Skeletal muscle cell (primary cell): Measurements from ENCODE around the gene GNB1L.
A peak's percentile ranks its signal among the peaks of the same experiment; 100 is the strongest.

ENCODE experiments used
- DNase-seq: peaks from one replicate; pipeline ENCODE4 v3.0.0-alpha.2; 2010; ENCODE audit warnings: low read depth
- H3K4me3 ChIP-seq: 2 replicates; pipeline ENCODE4 v1.5.1; 2011; ENCODE audit warnings: low read depth, mild to moderate bottlenecking, control low read depth, low read length, moderate library complexity

Gene GNB1L

GRCh38 chr22:19760951-19761724 is 93.5 kb downstream of the GNB1L start:
- DNase-seq: no peak
- peak overlapping the region; percentile 46 for H3K4me3 ChIP-seq

DNA sequence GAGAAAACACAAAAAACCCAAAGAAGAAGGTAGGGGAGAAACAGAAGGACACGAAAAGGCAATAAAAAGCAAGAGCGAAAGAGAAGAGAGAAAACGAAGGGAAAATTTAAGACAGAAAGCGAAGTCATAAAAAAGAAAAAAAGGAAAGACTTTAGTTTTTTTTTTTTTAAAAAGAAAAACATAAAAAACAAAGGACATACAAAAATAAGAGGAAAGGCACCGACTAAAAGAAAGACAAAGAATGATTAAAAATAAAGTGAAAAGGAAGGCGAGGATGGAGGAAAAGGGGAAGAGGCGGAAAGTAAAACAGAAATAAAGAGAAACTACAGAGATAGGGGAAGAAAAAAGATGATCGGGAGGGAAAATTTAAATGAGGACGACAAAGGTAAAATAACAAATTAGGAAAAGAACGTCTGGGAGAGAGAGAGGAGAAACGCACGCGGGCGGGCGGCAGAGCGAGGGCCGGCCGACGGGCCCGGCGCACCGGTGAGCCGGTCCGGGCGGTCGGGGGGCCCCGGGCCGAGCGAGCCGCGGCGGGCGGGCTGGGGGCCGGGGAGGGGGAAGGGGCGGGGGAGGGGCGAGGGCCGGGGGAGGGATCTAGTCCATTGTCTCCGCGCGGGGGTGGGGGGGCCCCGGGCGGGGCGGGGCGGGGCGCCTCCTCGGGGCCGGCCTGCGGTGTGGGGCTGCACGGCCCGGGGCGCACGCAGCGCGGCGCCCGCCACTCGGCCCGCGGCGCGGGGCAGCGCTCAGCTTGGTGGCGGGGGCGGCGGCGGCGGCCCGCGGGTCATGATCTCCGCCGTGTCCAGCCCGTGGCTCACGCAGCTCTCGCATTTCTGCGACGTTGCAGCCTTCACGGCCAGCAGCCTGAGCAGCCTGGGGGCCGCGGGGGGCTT is 94.4 kb downstream of the GNB1L start, which contains the start of gene TBX1:
TBX1 (plus strand) TSS at position 721 of the 893 bp plus-strand sequence; CDS start at position 787, 66 bp downstream.
- H3K4me3 ChIP-seq: peak within 1 kb of the TSS; percentile 46

DNA sequence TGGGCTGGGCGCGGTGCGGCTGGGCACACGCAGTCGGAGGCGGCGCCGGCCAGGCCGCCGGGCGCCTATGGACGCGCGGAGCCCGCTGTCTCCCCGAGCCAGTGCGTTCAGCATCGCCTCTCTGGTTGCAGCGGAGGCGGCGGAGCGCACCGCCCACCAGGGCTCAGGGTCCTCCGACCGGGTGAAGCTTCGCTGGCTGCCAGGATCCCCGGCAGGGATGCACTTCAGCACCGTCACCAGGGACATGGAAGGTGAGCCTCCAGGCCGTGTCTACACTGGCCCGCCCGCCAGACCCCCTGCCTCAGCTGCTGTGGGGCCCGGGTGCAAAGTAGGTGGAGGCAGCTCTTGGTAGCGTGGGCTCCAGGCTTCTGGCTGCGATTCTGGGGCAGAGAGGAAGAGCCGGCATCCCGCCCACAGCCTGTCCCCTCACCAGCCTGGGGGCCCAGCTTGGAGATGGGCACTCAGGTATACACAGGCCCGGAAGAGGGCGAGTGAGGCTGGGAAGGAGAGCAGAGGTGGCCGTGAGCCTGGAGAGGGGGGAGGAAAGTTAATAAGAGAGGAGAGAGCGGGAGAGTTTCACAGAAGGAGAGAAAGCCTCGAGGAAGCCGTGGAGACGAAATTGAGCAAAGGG is 95.1 kb downstream of the GNB1L start:
- peak overlapping the region; percentile 22 for H3K4me3 ChIP-seq
- DNase-seq: no peak

More for the DNA sequence above, 94.4 kb downstream of the GNB1L start, which contains the start of gene TBX1:
- no peak for DNase-seq

- no peak for DNase-seq
- no peak overlapping the region for H3K4me3 ChIP-seq
Measured at GRCh38 chr22:19758896-19759426, 95.7 kb downstream of the GNB1L start.

GRCh38 chr22:19757985-19758895 is 96.4 kb downstream of the GNB1L start:
- DNase-seq: no peak
- no peak overlapping the region for H3K4me3 ChIP-seq

GRCh38 chr22:19757140-19757984 is 97.3 kb downstream of the GNB1L start:
- no peak for DNase-seq
- H3K4me3 ChIP-seq: no peak overlapping the region

DNA sequence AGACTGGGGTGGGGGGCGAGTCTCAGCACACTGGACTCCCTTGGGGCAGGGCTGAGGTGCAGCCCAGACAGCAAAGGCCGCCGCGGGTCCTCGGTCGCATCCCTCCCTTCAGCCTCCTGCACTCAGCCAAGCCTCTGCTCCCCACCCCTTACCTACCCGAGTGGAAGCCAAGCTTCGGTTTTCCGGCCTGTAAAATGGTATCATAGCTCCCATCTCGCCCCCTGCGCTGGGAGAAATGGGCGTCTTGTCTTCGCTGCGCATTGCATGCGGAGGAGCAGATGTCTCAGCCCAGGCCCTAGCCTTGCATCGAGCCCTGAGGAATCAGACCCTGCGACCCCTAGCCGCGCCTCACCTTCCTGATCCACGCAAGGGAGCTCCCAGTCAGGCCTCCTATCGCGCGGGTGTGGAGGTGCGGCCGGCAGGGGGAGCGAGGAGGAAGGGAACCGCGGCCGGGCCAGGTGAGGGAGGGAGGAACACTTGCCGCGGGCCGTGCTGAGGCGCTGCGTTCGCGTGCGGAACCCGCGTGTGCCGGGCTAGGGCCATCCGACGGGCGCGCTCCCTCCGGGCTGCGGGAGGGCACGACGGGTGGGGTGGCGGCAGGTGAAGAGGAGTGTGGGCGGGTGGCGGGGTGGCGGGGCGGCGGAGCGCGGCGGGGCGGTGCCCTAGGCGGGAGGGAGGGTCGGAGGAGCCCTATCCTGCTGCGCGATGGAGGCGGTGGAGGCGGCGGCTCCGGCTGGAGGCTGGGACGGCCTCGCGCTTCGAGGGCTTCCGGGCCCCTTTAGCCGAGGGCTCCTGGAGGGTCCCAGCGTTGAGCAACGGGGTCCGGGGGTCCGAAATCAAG is 98.2 kb downstream of the GNB1L start:
- DNase-seq: no peak
- no peak overlapping the region for H3K4me3 ChIP-seq

DNA sequence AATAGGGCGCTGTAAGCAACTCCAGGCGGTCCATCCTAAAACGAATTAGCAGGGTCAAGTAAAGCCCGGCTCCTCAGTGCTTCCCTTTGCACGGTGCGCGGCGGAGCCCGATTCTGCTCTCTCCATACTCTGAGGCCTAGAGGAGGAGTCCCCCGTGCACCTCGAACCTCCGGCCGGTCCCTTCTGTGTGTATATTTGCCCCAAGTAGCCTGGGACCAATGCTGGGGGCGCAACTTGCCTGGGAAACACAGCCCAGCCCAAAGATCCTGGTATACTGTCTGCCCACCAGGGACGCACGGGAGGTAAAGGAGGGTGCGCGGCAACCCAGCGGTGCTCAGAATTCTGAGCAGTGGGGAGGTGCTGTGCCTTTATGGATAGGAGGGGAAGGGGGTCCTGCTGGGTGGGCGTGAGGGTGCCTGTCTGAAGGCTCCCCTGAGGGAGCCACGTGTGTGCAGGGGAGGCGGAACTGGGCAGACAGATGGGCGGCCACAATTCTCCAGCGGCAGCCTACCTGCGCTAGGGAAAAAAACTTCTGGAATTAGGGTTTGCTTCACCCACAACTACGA is 98.9 kb downstream of the GNB1L start:
- H3K4me3 ChIP-seq: no peak overlapping the region
- DNase-seq: no peak

GRCh38 chr22:19755145-19755710 is 99.4 kb downstream of the GNB1L start:
- no peak overlapping the region for H3K4me3 ChIP-seq
- no peak for DNase-seq

DNA sequence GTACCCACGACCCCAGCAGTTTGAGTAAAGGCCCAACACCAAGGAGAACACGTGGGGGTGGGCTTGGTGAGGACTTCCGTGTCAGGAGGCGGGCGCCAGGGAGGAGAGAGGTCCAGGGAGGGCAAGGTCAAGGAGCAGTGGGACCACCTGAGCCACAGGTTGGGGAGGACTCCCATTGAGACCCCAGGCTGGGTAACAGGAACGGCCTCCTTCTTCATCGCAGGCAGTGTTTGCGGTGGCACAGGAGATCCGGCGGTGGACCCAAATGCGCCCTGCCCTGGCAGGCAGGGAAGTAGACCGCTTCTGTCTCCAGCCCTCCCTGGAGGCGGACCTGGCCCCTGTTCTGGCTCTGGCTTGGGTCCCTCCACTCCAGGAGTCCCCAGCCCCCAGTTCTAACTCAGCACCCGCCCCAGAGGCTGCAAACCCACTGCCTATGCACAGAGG is 100.0 kb downstream of the GNB1L start:
- DNase-seq: no peak
- H3K4me3 ChIP-seq: no peak overlapping the region

DNA sequence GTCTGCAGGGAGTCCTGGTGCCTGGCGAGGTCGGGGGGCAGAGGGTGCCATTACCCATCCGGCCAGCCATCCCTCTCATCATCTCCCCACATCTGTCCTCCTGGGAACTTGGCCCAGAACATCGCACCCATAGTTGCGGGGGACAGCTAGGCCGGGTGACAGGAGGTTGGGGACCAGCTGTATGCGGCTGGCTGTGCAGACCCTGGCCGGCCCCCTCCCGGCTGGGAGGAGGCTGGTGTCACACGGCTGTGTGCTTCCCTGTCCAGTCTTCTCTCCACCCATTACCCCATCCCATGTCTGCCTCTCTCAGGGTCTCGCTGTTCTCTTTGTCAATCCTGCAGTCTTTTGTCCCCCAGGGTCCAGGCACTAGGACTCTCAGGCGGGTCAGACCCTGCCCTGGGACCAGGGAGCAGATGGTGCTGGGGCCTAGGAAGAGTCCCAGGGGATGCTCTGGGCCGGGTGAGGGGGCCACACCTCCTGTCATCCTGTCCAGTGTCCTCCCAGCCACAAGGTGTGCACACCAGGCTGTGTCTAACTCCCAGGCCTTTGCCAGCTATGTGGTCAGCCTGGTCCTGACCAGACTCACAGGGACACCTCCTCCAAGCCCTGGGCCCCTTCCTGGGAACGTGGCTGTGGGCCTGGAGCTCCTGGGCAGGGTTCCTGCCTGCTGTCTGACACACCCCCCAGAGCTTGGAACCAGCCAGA is 100.5 kb downstream of the GNB1L start:
- no peak for DNase-seq
- H3K4me3 ChIP-seq: no peak overlapping the region

- no peak for DNase-seq
- no peak overlapping the region for H3K4me3 ChIP-seq
Measured at GRCh38 chr22:19753090-19753842, 101.4 kb downstream of the GNB1L start.

DNA sequence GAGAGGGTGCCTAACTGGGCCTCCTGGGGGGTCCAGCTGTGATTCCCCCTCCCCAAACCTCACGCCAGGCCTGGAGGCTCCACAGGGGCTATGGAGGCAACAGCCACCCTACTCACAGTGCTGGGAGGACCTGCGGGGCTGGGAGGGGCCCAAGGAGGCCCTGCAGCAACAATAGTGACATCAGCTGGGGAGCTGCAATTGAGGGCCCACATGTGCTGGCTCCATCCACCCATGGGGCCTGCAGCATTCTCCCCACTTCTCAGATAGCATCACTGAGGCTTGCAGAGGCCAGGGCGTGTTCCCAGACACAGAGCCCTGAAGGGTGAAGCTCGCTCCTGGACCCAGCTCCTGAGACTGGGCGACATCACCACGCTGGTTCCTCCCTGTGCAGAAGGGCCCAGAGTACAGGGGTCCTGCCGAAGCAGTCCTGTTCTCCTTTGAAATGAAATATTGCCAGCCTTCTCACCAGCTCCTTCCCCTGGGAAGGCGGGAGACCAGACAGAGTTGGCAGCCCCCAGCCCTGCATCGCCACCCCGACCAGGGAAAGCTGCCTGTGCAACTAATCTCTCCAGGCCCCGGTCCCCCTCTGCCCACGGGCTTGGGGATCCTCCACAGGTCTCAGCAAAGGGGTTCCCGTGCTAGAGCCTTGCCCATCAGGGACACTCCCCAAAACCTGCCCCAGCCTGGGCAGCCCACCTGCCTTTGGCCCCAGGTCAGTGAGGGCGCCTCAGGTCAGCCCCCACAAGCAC is 103.0 kb downstream of the GNB1L start:
- no peak for DNase-seq
- H3K4me3 ChIP-seq: no peak overlapping the region
